WERI-Rb-1 (cell line): ENCODE measurements around the gene SCLY.

Source experiments
- DNase-seq: peaks from one replicate; pipeline ENCODE4 v3.0.0-alpha.2; 2020
- H3K27ac ChIP-seq: fragments of 250-450 bp; sonication (Bioruptor Pico); 2 replicates; pipeline ENCODE4 v1.5.1; 2020; ENCODE audit warnings: mild to moderate bottlenecking, moderate library complexity
- H3K27me3 ChIP-seq: fragments of 250-450 bp; sonication (Bioruptor Pico); 2 replicates; pipeline ENCODE4 v1.5.1; 2021; ENCODE audit warnings: mild to moderate bottlenecking, low read depth, moderate library complexity; ENCODE audit not compliant: insufficient read depth, severe bottlenecking
- H3K36me3 ChIP-seq: fragments of 250-450 bp; sonication (Bioruptor Pico); 2 replicates; pipeline ENCODE4 v1.5.1; 2020; ENCODE audit warnings: mild to moderate bottlenecking, moderate library complexity
- H3K4me3 ChIP-seq: 2 replicates; pipeline ENCODE4 v1.5.1; 2011; ENCODE audit warnings: low read depth, mild to moderate bottlenecking, control low read depth, low read length
- H3K9me3 ChIP-seq: fragments of 250-450 bp; sonication (Bioruptor Pico); 2 replicates; pipeline ENCODE4 v1.5.1; 2021; ENCODE audit warnings: mild to moderate bottlenecking, moderate library complexity; ENCODE audit not compliant: severe bottlenecking
- TF ChIP-seq, protein P1 (sequence below): IDR thresholded peaks from 2 replicates; pipeline ENCODE4 v1.5.1; 2011; ENCODE audit warnings: low read depth, mild to moderate bottlenecking, control low read depth, inconsistent platforms, low read length

Gene SCLY

GRCh38 chr2:238141541-238142318 lies 80.9 kb downstream of the SCLY start:
- DNase-seq: no peak
- Histone ChIP-seq H3K4me3 (no peak overlapping the region), H3K36me3 (no peaks in the 10 kb centered on the region), H3K27ac (no peak overlapping the region), H3K9me3 (no peaks in the 10 kb centered on the region), H3K27me3 (no peaks in the 10 kb centered on the region)
- TF ChIP-seq, protein P1, sequence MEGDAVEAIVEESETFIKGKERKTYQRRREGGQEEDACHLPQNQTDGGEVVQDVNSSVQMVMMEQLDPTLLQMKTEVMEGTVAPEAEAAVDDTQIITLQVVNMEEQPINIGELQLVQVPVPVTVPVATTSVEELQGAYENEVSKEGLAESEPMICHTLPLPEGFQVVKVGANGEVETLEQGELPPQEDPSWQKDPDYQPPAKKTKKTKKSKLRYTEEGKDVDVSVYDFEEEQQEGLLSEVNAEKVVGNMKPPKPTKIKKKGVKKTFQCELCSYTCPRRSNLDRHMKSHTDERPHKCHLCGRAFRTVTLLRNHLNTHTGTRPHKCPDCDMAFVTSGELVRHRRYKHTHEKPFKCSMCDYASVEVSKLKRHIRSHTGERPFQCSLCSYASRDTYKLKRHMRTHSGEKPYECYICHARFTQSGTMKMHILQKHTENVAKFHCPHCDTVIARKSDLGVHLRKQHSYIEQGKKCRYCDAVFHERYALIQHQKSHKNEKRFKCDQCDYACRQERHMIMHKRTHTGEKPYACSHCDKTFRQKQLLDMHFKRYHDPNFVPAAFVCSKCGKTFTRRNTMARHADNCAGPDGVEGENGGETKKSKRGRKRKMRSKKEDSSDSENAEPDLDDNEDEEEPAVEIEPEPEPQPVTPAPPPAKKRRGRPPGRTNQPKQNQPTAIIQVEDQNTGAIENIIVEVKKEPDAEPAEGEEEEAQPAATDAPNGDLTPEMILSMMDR: no peak

DNA sequence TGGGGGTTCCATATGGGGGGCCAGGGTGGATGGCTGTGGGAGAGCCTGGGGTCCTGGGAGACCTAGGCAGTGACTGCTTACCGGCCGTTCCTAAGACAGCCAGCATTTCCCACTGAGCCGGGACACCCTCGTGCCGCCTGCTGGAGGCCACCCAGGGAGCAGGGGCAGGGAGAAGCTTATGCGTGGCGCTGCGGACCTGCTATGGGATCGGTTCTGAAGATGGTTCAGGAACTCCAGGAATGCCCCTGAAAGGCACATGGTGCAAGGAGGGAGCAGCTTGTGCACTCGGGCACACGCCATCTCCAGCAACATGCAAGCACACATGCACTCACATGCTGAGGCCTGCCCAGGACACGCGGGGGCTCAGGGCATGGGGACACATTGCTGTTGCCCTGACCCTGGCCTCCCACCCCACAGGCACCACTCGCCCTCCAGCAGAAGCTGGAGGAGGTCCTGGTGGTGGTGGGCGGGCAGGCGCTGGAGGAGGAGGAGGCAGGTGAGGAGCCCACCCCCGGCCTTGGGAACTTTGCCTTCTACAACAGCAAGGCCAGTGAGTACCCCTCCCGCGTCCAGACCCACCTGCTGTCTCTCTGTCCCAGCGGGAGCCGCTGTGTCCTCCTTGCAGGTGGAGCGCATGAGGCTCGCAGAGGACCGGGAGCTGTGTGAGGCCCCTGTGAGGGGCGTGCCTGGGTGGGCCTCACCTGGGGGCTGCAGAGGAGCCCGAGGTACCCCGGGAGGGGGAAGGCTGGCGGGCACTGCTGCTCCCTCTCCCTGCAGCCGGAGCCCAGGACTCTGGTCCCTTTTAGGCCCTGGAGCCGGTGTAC lies 81.8 kb downstream of the SCLY start:
- Histone ChIP-seq H3K4me3 (no peak overlapping the region), H3K36me3 (no peaks in the 10 kb centered on the region), H3K27me3 (no peaks in the 10 kb centered on the region), H3K27ac (no peak overlapping the region), H3K9me3 (no peaks in the 10 kb centered on the region)
- TF ChIP-seq, protein P1: no peak
- DNase-seq: no peak

- H3K9me3 ChIP-seq: no peaks in the 10 kb centered on the region
- no peaks in the 10 kb centered on the region for H3K36me3 ChIP-seq
- TF ChIP-seq, protein P1: no peak
- no peaks in the 10 kb centered on the region for H3K27me3 ChIP-seq
- no peak for DNase-seq
- H3K27ac ChIP-seq: no peak overlapping the region
- no peak overlapping the region for H3K4me3 ChIP-seq
Observed at GRCh38 chr2:238143239-238143951, 82.6 kb downstream of the SCLY start.

DNA sequence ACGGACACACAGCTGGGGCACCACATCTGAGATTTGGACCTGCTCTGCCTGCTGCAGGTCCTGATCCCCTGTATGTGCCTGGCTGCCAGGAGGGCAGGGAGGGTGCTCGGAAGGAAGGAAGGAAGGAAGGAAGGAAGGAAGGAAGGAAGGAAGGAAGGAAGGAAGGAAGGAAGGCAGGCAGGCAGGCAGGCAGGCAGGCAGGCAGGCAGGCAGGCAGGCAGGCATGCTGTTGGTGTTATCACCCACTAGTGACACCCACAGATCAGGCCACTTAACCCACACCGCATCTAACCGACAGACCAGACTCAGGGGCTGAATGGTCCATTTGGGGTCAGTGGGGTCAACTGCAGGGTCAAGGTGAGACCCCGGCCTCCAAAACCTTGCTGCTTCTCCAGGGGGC lies 83.5 kb downstream of the SCLY start:
- H3K36me3 ChIP-seq: no peaks in the 10 kb centered on the region
- no peak for DNase-seq
- TF ChIP-seq, protein P1: no peak
- no peak overlapping the region for H3K4me3 ChIP-seq
- no peak overlapping the region for H3K27ac ChIP-seq
- no peaks in the 10 kb centered on the region for H3K27me3 ChIP-seq
- no peaks in the 10 kb centered on the region for H3K9me3 ChIP-seq

- DNase-seq: no peak
- no peak overlapping the region for H3K4me3 ChIP-seq
- no peak overlapping the region for H3K27ac ChIP-seq
- TF ChIP-seq, protein P1: no peak
- no peaks in the 10 kb centered on the region for H3K36me3 ChIP-seq
- no peaks in the 10 kb centered on the region for H3K27me3 ChIP-seq
- H3K9me3 ChIP-seq: no peaks in the 10 kb centered on the region
Observed at GRCh38 chr2:238145046-238145445, 84.2 kb downstream of the SCLY start.
